DND-41 (cell line): ENCODE results near the gene DNAH3.
"Not testable (repeated sequence)": the region's sequence is repeated elsewhere in the genome, so short reads cannot be mapped to it uniquely, and the experiment has no call there.

Experiments used
- ATAC-seq: fragments of 200-7000 bp; cut with Tn5 transposase; 3 replicates; pipeline ENCODE4 v1.9.1; 2021; ENCODE audit warnings: low read depth; ENCODE audit not compliant: insufficient read depth
- DNase-seq: peaks from one replicate; pipeline ENCODE4 v3.0.0-alpha.2; 2020
- H2AFZ ChIP-seq: 2 replicates; pipeline ENCODE4 v1.6.0; 2012; ENCODE audit warnings: low read depth, low read length
- H3K27ac ChIP-seq: 2 replicates; pipeline ENCODE4 v1.5.1; 2012; ENCODE audit warnings: low read length, inconsistent platforms
- H3K27me3 ChIP-seq: fragments of 200-600 bp; sonication (generic); 2 replicates; pipeline ENCODE4 v1.6.0; 2012; ENCODE audit warnings: low read length, mild to moderate bottlenecking, inconsistent platforms; ENCODE audit not compliant: insufficient read depth, poor library complexity
- H3K36me3 ChIP-seq: 2 replicates; pipeline ENCODE4 v1.5.1; 2012; ENCODE audit warnings: low read length, inconsistent platforms; ENCODE audit not compliant: insufficient read depth
- H3K4me1 ChIP-seq: 2 replicates; pipeline ENCODE4 v1.5.1; 2012; ENCODE audit warnings: mild to moderate bottlenecking, low read length; ENCODE audit not compliant: insufficient read depth
- H3K4me2 ChIP-seq: 2 replicates; pipeline ENCODE4 v1.6.0; 2012; ENCODE audit warnings: mild to moderate bottlenecking, moderate library complexity, low read length, inconsistent platforms; ENCODE audit not compliant: insufficient read depth
- H3K4me3 ChIP-seq, 2 experiments: fragments of 200-600 bp in 1 of 2; shearing (Covaris generic) in 1 of 2; 2 replicates each; pipeline ENCODE4 v1.5.1; 2012 to 2016; ENCODE audit warnings: inconsistent platforms in 2 of 2, low read length in 2 of 2, mild to moderate bottlenecking in 2 of 2, low read depth in 1 of 2, moderate library complexity in 1 of 2
- H3K79me2 ChIP-seq: 2 replicates; pipeline ENCODE4 v1.6.0; 2012; ENCODE audit warnings: low read length, inconsistent platforms; ENCODE audit not compliant: insufficient read depth
- H3K9ac ChIP-seq: 2 replicates; pipeline ENCODE4 v1.6.0; 2012; ENCODE audit warnings: low read depth, mild to moderate bottlenecking, inconsistent platforms, low read length, moderate library complexity
- H3K9me3 ChIP-seq: 2 replicates; pipeline ENCODE4 v1.5.1; 2012; ENCODE audit warnings: low read length, moderate library complexity, mild to moderate bottlenecking, inconsistent platforms; ENCODE audit not compliant: insufficient read depth, severe bottlenecking
- H4K20me1 ChIP-seq: 2 replicates; pipeline ENCODE4 v1.6.0; 2012; ENCODE audit warnings: low read length; ENCODE audit not compliant: insufficient read depth
- EZH2 ChIP-seq: IDR thresholded peaks from 3 replicates; pipeline ENCODE4 v1.6.1; 2012; ENCODE audit warnings: borderline replicate concordance, low read depth, mild to moderate bottlenecking, moderate library complexity, low read length, inconsistent platforms; ENCODE audit not compliant: severe bottlenecking
- TF ChIP-seq, protein P1 (sequence below): IDR thresholded peaks from 2 replicates; pipeline ENCODE4 v1.5.1; 2012; ENCODE audit warnings: borderline replicate concordance, low read length, moderate library complexity, mild to moderate bottlenecking; ENCODE audit not compliant: poor library complexity, severe bottlenecking; ENCODE audit errors: extremely low read depth

The DNAH3 gene

DNA sequence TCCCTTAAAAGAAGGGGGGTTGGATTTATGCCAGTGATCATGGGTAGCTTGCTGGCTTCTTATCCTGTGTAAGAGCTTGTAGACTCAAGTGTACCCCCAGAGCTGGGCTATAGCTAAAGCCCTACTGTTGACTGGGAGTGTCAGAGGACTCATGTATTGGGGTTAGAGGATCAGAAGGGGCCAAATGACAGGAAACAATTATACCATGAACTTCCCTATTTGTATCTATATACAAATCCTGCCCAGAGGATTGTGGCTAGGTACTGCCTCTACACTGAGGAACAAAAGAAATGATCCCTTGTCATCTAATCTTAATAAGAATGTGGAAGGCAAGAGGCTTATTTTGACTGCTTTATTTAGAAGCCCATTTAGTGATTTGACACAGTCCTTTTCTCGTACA lies 46.5 kb upstream of the DNAH3 start:
- Histone ChIP-seq H3K9me3 (no peaks in the 10 kb centered on the region), H3K9ac (no peak overlapping the region), H3K4me1 (no peaks in the 10 kb centered on the region), H3K4me2 (no peak overlapping the region), H3K36me3 (no peaks in the 10 kb centered on the region), H2AFZ (no peak overlapping the region), H3K4me3 (no peak overlapping the region), H3K27me3 (peaks cover 9% of the 10 kb centered on the region), H3K27ac (no peak overlapping the region), H3K79me2 (no peaks in the 10 kb centered on the region), H4K20me1 (no peaks in the 10 kb centered on the region)
- TF ChIP-seq, protein P1, sequence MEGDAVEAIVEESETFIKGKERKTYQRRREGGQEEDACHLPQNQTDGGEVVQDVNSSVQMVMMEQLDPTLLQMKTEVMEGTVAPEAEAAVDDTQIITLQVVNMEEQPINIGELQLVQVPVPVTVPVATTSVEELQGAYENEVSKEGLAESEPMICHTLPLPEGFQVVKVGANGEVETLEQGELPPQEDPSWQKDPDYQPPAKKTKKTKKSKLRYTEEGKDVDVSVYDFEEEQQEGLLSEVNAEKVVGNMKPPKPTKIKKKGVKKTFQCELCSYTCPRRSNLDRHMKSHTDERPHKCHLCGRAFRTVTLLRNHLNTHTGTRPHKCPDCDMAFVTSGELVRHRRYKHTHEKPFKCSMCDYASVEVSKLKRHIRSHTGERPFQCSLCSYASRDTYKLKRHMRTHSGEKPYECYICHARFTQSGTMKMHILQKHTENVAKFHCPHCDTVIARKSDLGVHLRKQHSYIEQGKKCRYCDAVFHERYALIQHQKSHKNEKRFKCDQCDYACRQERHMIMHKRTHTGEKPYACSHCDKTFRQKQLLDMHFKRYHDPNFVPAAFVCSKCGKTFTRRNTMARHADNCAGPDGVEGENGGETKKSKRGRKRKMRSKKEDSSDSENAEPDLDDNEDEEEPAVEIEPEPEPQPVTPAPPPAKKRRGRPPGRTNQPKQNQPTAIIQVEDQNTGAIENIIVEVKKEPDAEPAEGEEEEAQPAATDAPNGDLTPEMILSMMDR, result no peak
- no peak for TF ChIP-seq EZH2
- no peak for DNase-seq
- no peak for ATAC-seq

DNA sequence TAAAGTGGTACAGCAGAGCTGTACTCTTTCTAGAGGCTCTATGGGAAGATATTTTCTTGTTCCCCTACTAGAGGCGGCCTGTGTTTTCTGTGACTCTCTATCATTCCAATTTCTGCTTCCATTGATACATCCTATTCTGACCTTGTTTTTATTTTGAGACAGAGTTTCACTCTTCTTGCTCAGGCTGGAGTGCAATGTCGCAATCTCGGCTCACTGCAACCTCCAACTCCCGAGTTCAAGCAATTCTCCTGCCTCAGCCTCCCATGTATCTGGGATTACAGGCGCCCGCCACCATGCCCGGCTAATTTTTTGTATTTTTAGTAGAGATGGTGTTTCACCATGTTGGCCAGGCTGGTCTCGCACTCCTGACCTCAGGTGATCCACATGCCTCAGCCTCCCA lies 44.7 kb upstream of the DNAH3 start:
- not testable (repeated sequence) for H3K27me3 ChIP-seq, DNase-seq, H3K4me1 ChIP-seq, ATAC-seq, H4K20me1 ChIP-seq, H3K36me3 ChIP-seq, H3K79me2 ChIP-seq, H3K27ac ChIP-seq, H3K4me3 ChIP-seq, H2AFZ ChIP-seq, H3K9ac ChIP-seq, H3K4me2 ChIP-seq, H3K9me3 ChIP-seq

DNA sequence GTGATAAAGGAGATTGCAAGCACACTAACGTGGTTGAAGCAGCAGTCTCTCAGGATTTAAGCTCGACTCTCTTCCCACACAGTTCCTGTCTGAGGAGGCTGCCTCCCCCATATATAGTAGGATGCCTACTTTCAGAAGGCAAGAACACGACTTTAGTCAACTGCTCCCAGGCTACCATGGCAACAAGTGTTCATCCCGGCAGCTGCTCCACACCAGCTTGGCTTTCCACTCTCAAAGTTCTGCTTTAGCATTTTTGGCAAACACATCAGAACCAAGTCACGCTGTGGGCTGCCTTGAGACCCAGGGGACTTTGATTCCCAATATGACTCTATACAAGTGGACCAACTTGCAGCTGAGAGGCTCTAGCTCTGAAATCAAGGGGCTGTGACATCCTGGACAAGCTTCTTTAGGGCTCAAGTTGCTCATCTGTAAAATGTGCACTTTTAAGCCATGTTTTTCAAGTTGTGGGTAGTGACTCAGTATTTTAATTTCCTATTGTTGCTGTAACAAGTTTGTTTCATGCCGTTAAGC lies 44.2 kb upstream of the DNAH3 start:
- Histone ChIP-seq H3K36me3 (no peaks in the 10 kb centered on the region), H3K9ac (no peak overlapping the region)

DNA sequence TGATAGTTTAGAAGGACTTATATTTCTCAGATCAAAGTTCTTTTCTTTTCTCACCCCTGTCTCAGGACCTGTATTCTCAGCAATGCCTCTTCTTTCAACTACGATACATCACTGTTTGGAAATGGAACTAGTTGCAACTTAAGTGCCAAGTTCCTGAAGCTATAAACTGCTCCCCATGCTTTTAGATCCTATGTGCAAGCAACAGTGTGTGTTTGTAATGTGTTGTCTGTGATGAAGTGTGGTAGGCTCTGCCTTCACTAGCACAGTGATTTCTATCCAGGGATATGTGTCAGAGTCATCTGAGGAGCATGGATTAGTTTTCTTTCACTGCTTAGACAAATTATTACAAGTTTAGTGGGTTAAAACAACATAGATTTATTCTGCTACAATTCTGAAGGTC lies 42.3 kb upstream of the DNAH3 start:
- Histone ChIP-seq H3K9me3 (no peaks in the 10 kb centered on the region), H2AFZ (no peak overlapping the region), H3K27me3 (peaks cover 9% of the 10 kb centered on the region), H3K79me2 (no peaks in the 10 kb centered on the region), H3K4me3 (no peak overlapping the region), H3K9ac (no peak overlapping the region), H3K4me1 (no peaks in the 10 kb centered on the region), H3K36me3 (no peaks in the 10 kb centered on the region), H3K27ac (no peak overlapping the region), H4K20me1 (no peaks in the 10 kb centered on the region), H3K4me2 (no peak overlapping the region)
- TF ChIP-seq, protein P1, result no peak
- TF ChIP-seq EZH2, result no peak
- ATAC-seq, result no peak
- no peak for DNase-seq

More for the DNA sequence above, 44.2 kb upstream of the DNAH3 start:
- Histone ChIP-seq H3K27me3 (peaks cover 9% of the 10 kb centered on the region), H3K4me2 (no peak overlapping the region), H3K4me3 (no peak overlapping the region), H2AFZ (no peak overlapping the region), H3K27ac (no peak overlapping the region), H3K79me2 (no peaks in the 10 kb centered on the region), H3K9me3 (no peaks in the 10 kb centered on the region), H3K4me1 (no peaks in the 10 kb centered on the region), H4K20me1 (no peaks in the 10 kb centered on the region)
- no peak for DNase-seq
- no peak for TF ChIP-seq EZH2
- TF ChIP-seq, protein P1, result no peak
- no peak for ATAC-seq
